Neutrophil (primary cell): ENCODE data around the gene DHX35.

Experiments
- H3K27ac ChIP-seq: fragments of 200-600 bp; sonication (generic); 2 replicates; pipeline ENCODE4 v1.5.1; 2016; ENCODE audit warnings: mild to moderate bottlenecking, moderate library complexity
- H3K27me3 ChIP-seq: fragments of 200-600 bp; sonication (generic); 2 replicates; pipeline ENCODE4 v1.6.0; 2016; ENCODE audit warnings: mild to moderate bottlenecking
- H3K36me3 ChIP-seq: fragments of 200-600 bp; sonication (generic); 2 replicates; pipeline ENCODE4 v1.5.1; 2017
- H3K4me1 ChIP-seq, 2 experiments: fragments of 200-600 bp in 1 of 2; sonication (generic) in 1 of 2; 1 replicate in 1 of 2; 2 replicates in 1 of 2; pipeline versions ENCODE4 v1.5.1 to v1.6.1; 2013 to 2016; ENCODE audit warnings: low read depth in 1 of 2, low read length in 1 of 2, mild to moderate bottlenecking in 1 of 2, moderate library complexity in 1 of 2; ENCODE audit not compliant: control insufficient read depth in 1 of 2, insufficient read depth in 1 of 2
- H3K4me3 ChIP-seq, 2 experiments: fragments of 200-600 bp in 1 of 2; sonication (generic) in 1 of 2; 1 replicate in 1 of 2; 2 replicates in 1 of 2; pipeline ENCODE4 v1.5.1; 2013 to 2016; ENCODE audit warnings: low read depth in 1 of 2, low read length in 1 of 2, mild to moderate bottlenecking in 1 of 2, moderate library complexity in 1 of 2
- H3K9me3 ChIP-seq: fragments of 200-600 bp; sonication (generic); 2 replicates; pipeline ENCODE4 v1.5.1; 2016
- CTCF ChIP-seq: fragments of 200-600 bp; sonication (generic); IDR thresholded peaks from 2 replicates; pipeline ENCODE4 v1.5.1; 2016; ENCODE audit warnings: antibody characterized with exemption

The DHX35 gene

GRCh38 chr20:39049148-39049547, 87.0 kb downstream of the DHX35 start:
- H3K27ac ChIP-seq, result no peak overlapping the region

GRCh38 chr20:39049684-39050554, 87.8 kb downstream of the DHX35 start:
- Histone ChIP-seq H3K4me3 (peak overlapping the region; percentile 66 to 70), H3K27me3 (peaks cover 19% of the 10 kb centered on the region), H3K9me3 (no peaks in the 10 kb centered on the region), H3K36me3 (no peaks in the 10 kb centered on the region), H3K27ac (no peak overlapping the region), H3K4me1 (peaks cover 10% of the 10 kb centered on the region in 2 experiments)
- peak; percentile 95 for TF ChIP-seq CTCF

More at GRCh38 chr20:39049148-39049547, 87.0 kb downstream of the DHX35 start:
- H3K27me3 ChIP-seq, result peaks cover 18% of the 10 kb centered on the region
- H3K36me3 ChIP-seq, result no peaks in the 10 kb centered on the region
- H3K4me3 ChIP-seq, result peak overlapping the region in 1 of 2 experiments; percentile 70
- peaks cover 10% of the 10 kb centered on the region in 2 experiments for H3K4me1 ChIP-seq
- no peaks in the 10 kb centered on the region for H3K9me3 ChIP-seq
- no peak for TF ChIP-seq CTCF

- peak overlapping the region; percentile 66 to 70 for H3K4me3 ChIP-seq
- peaks cover 10% of the 10 kb centered on the region in 2 experiments for H3K4me1 ChIP-seq
- peaks cover 19% of the 10 kb centered on the region for H3K27me3 ChIP-seq
- H3K9me3 ChIP-seq, result no peaks in the 10 kb centered on the region
- no peak for TF ChIP-seq CTCF
- H3K27ac ChIP-seq, result no peak overlapping the region
- no peaks in the 10 kb centered on the region for H3K36me3 ChIP-seq
These were observed 88.4 kb downstream of the DHX35 start for GRCh38 chr20:39050555-39050902.

GRCh38 chr20:39052676-39053075, 90.5 kb downstream of the DHX35 start:
- Histone ChIP-seq H3K9me3 (no peaks in the 10 kb centered on the region), H3K4me1 (peaks cover 10% of the 10 kb centered on the region in 2 experiments), H3K36me3 (no peaks in the 10 kb centered on the region), H3K27ac (no peak overlapping the region), H3K4me3 (no peak overlapping the region), H3K27me3 (peaks cover 19% of the 10 kb centered on the region)
- TF ChIP-seq CTCF, result no peak

GRCh38 chr20:39057143-39057542, 95.0 kb downstream of the DHX35 start:
- Histone ChIP-seq H3K27me3 (peaks cover 7% of the 10 kb centered on the region), H3K9me3 (no peaks in the 10 kb centered on the region), H3K4me3 (no peak overlapping the region), H3K27ac (no peak overlapping the region), H3K36me3 (no peaks in the 10 kb centered on the region), H3K4me1 (no peaks in the 10 kb centered on the region)
- TF ChIP-seq CTCF, result no peak
